GM10266 (cell line): ENCODE results near the gene ERCC2.
"Not testable (repeated sequence)": the region's sequence is repeated elsewhere in the genome, so short reads cannot be mapped to it uniquely, and the experiment has no call there.

Experiments
- DNase-seq: peaks from one replicate; pipeline ENCODE4 v3.0.0; 2012; ENCODE audit errors: extremely low spot score
- TF ChIP-seq, protein P1 (sequence below): IDR thresholded peaks from 2 replicates; pipeline ENCODE4 v1.5.1; 2012; ENCODE audit warnings: mild to moderate bottlenecking, low read depth; ENCODE audit not compliant: control insufficient read depth, insufficient read depth; ENCODE audit errors: missing control alignments

ERCC2 gene

DNA sequence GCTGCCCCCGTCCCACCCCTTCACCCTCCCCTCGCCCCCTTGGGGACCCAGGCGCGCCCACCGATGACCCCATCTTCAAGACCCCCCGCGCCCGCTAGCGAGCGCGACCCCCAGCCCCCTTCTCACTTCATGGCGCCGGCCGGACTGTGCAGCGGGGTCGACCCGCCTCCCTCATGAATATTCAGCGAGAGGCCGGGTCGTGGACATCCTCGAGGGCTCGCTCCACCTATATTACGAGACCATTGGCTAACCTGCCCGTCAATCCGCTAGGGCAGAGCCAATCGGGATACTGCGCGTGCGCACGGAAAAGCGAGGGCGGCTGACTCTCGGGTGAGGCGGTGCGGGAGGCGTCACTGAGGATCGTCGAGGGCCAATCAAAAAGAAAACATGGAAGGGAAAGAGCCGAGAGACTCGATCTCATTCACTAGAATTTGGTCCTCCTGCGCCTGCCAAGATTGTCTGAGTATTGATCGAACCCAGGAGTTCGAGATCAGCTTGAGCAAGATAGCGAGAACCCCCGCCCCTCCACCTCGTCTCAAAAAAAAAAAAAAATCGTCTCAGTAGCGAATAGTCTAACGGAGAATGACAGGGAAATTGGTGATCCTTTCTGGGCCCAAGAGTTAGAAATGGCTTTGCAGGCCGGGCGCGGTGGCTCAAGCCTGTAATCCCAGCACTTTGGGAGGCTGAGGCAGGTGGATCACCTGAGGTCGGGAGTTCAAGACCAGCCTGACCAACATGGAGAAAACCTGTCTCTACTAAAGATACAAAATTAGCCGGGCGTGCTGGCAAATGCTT lies at the start of gene ERCC2:
Gene ERCC2 (minus strand): TSS at position 164 of the 795 bp plus-strand sequence. CDS start 33 bp downstream, at position 131.
- TF ChIP-seq, protein P1, sequence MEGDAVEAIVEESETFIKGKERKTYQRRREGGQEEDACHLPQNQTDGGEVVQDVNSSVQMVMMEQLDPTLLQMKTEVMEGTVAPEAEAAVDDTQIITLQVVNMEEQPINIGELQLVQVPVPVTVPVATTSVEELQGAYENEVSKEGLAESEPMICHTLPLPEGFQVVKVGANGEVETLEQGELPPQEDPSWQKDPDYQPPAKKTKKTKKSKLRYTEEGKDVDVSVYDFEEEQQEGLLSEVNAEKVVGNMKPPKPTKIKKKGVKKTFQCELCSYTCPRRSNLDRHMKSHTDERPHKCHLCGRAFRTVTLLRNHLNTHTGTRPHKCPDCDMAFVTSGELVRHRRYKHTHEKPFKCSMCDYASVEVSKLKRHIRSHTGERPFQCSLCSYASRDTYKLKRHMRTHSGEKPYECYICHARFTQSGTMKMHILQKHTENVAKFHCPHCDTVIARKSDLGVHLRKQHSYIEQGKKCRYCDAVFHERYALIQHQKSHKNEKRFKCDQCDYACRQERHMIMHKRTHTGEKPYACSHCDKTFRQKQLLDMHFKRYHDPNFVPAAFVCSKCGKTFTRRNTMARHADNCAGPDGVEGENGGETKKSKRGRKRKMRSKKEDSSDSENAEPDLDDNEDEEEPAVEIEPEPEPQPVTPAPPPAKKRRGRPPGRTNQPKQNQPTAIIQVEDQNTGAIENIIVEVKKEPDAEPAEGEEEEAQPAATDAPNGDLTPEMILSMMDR, result no peak
- DNase-seq, result peak; percentile 100

DNA sequence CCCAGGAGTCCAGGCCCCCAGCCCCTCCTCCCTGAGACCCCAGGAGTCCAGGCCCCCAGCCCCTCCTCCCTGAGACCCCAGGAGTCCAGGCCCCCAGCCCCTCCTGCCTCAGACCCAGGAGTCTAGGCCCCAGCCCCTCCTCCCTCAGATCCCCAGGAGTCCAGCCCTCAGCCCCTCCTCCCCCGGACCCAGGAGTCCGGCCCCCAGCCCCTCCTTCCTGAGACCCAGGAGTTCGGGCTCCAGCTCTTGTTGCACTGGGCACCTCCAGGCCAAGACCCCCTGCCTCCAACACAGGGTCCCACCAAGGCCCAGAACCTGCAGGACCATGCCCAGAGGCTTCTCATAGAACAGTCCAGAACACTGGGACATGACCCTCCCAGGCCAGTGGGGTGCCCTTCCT lies 49.5 kb upstream of the ERCC2 start:
- TF ChIP-seq, protein P1, result no peak
- DNase-seq, result no peak

DNA sequence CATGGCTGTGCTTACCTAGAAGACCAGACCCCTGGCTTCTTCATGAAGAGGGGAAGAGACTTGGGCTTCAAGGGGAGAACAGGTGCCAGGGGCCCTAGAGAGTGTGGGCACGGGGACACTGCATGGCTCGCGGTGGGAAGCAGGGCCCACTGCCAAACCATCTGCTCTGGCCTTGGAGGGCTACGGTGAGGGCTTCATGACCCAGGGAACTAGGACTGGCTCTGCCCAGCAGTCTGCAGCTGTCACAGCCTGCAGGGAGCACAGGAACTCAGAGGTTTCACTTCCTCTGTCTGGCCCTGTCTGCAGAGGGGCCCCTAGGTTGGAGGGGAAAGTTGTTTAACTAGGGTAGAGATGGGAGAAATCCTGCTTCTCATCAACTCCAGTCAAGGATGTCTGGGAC lies 49.0 kb upstream of the ERCC2 start:
- TF ChIP-seq, protein P1, result no peak
- peak; percentile 70 for DNase-seq

DNA sequence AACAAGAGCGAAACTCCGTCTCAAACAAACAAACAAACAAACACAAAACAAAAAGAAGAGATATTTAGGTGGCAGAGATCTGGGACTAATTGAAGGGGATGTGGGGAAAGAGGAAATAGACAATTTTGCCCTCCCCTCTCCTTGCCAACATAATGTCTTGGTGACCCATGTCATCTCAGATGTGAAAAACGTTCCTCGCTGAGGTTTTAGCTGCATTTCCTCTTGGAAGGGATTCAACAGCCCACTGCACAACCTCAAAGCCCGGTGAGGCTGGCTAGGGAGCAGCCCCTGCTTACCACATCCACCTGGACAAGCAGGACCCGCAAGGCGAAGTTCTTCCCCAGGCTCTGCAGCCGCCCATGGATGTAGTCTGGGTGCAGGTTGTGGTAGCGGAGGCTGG lies 48.4 kb upstream of the ERCC2 start:
- TF ChIP-seq, protein P1, result no peak
- DNase-seq, result no peak

DNA sequence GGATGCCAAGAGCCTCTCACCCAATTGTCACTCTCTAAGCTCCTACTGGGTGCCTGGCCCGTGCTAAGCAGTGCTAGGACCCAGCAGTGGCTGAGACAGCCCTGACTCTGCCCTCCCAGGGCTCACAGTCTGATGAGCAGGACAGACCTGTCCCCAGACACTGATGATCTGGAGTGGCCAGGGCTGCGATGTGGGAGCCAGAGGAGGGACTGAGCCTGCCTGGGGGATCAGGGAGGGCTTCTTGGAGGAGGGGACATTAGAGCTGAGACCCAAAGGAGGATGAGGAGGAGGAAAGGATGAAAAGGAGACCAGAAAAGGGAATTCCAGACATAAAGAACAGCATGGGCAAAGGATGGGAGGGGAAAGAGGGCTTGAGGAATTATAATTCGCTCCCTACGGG lies 46.8 kb upstream of the ERCC2 start:
- TF ChIP-seq, protein P1, result no peak
- DNase-seq, result no peak

DNA sequence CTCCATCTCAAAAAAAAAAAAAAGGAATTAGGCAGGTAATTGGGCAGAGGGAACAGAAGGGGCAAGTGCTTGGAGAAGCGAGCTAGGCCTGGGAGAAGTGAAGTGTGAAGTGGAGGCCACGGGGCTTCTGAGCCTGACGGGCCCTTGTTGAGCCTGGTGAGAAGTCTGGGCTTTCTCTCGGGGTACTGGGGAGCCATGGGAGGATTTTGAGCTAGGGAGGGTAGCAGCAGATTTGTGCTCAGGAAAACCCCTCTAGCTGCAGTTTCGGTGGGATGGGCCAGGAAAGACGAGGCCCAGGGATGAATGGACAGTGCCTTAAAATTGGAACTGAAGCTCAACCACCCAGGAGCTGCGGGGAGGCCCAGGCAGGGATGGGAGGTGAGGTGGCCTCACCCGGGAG lies 44.1 kb upstream of the ERCC2 start:
- DNase-seq, result no peak
- TF ChIP-seq, protein P1, result no peak

DNA sequence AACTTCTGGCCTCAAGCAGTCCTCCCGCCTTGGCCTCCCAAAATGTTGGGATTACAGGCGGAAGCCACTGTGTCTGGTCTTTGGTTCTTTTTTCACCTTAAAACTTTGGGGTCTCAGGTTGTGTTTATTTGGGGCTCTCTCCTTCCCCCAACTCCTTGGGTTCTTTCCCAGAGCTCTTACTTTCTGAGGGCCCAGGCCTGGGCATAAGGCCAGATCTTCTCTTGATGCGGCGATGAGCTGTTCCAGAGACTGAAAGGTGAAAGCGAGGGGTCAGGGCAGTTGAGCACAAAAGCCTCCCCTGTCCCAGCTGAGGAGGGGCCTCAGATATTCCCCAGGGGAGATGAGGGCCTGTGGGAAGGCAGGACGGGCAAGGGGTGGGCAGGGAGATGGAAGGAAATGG lies 43.1 kb upstream of the ERCC2 start:
- no peak for DNase-seq
- TF ChIP-seq, protein P1, result no peak

DNA sequence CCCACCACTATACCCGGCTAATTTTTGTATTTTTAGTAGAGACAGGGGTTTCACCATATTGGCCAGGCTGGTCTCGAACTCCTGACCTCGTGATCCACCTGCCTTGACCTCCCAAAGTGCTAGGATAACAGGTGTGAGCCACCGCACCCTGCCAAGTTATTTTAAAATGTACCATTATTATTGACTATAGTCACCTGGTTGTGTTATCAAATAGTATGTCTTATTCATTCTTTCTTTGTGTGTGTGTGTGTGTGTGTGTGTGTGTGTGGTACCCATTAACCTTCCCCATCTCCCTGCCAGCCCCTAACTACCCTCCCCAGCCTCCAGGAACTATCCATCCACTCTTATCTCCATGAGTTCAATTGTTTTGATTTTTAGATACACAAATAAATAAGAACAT lies 40.0 kb upstream of the ERCC2 start:
- DNase-seq, result not testable (repeated sequence)
